KBM-7 (cell line): ENCODE data around the gene DAP.

ENCODE experiments used
- DNase-seq: peaks from one replicate; pipeline ENCODE4 v3.0.0-alpha.2; 2015
- in situ Hi-C: fragments of 300-500 bp; cut with MboI; formaldehyde crosslinking; loops from 2 replicates; pipeline ENCODE4 v1.14.3; 2020; ENCODE audit warnings: low sequenced_read_pairs, low pct_unique_long_range_greater_than_20kb, mixed read lengths

Gene DAP

DNA sequence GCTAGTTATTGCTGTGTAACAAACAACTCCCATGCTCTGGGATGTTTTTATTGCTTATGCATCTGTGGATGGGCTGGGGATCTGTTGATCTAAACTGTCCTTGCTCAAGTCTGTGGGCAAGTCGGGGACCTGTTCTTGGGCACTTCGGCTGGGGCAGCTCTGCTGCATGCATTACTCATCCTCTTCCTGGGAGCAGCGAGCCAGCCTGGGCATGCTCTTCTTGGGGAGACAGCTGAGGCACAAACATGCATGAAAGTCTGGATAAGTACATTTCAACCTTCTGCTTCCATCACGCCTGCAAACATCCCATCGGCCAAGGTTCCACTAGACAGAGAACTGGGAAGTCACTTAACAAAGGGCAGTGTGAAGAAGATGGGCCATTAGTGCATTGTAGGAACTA is 130.9 kb downstream of the DAP start:
- in situ Hi-C loops = loop anchor here (25.0 kb wide), 1 partner anchor 168 kb away; no protein-coding TSS in a partner anchor
- no peak for DNase-seq

DNA sequence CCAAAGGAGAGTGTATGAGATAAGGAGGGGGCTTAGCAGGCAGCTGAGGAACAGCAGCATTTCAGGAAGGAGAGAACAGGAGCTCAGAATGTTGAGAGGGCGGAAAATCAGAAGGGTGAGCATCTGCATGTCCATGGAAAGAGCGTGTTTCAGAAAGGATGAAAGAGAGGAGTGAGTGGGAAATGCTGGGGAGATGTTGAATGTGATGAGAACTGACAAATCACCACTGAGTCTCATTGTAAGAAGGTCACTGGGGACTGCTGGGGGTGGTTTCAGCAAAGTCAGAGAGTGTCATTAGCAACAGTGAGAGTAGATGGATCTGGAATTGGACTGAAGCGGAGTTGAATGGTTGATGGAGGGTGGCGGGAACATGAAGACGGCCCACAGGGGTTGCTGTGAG is 131.4 kb downstream of the DAP start:
- in situ Hi-C loops = loop anchor here (25.0 kb wide), 1 partner anchor 167 kb away; no protein-coding TSS in a partner anchor
- no peak for DNase-seq
